PC-3 (cell line): ENCODE data around the gene SEMA5A. TPM values are rescaled to one million over a fixed set of nuclear protein-coding genes. Genes with fewer than 3 reads are reported as not detected.

Experiments
- ATAC-seq: fragments of 200-7000 bp; cut with Tn5 transposase; 2 replicates; pipeline ENCODE4 v1.9.1; 2020; ENCODE audit warnings: mild to moderate bottlenecking, moderate library complexity
- BruUV-seq: library from RNA; stranded (reverse); fragments of 400-500 nt; replicated peaks from 2 replicates; lab custom pipeline; 2021; lab: Mats Ljungman, UMichigan
- CTCF ChIA-PET: fragments of 300-600 bp; sonication (Branson Sonifier 250); formaldehyde crosslinking; loops from one replicate; lab custom pipeline; 2022; ENCODE audit warnings: antibody characterized with exemption; lab: Charles Lee
- POLR2A ChIA-PET: fragments of 300-600 bp; sonication (Branson Sonifier 250); formaldehyde crosslinking; loops from one replicate; lab custom pipeline; 2022; ENCODE audit warnings: antibody characterized with exemption; ENCODE audit not compliant: unreplicated experiment; lab: Charles Lee
- DNase-seq: peaks from one replicate; pipeline ENCODE4 v3.0.0-alpha.2; 2015
- H2AFZ ChIP-seq: fragments of 300-600 bp; sonication (generic); 2 replicates; pipeline ENCODE4 v1.6.0; 2016; ENCODE audit warnings: antibody characterized with exemption, low read length
- H3F3A ChIP-seq: fragments of 300-600 bp; sonication (generic); one replicate; pipeline ENCODE4 v1.6.0; 2017; ENCODE audit warnings: antibody characterized with exemption, low read length, control low read depth, mild to moderate bottlenecking; ENCODE audit not compliant: unreplicated experiment
- H3K27ac ChIP-seq: fragments of 300-600 bp; sonication (generic); 2 replicates; pipeline ENCODE4 v1.5.1; 2016; ENCODE audit warnings: mild to moderate bottlenecking, low read length
- H3K27me3 ChIP-seq: fragments of 300-600 bp; sonication (generic); 2 replicates; pipeline ENCODE4 v1.6.1; 2016; ENCODE audit warnings: low read length, mixed read lengths
- H3K36me3 ChIP-seq: fragments of 300-600 bp; sonication (generic); 2 replicates; pipeline ENCODE4 v1.6.1; 2016; ENCODE audit warnings: low read depth, mixed run types, low read length, mixed read lengths
- H3K4me1 ChIP-seq: fragments of 300-600 bp; sonication (generic); 2 replicates; pipeline ENCODE4 v1.5.1; 2016; ENCODE audit warnings: low read length; ENCODE audit not compliant: insufficient read depth
- H3K4me2 ChIP-seq: fragments of 300-600 bp; sonication (generic); 2 replicates; pipeline ENCODE4 v1.6.0; 2016; ENCODE audit warnings: low read length
- H3K4me3 ChIP-seq: fragments of 300-600 bp; sonication (generic); 2 replicates; pipeline ENCODE4 v1.5.1; 2016; ENCODE audit warnings: mild to moderate bottlenecking, low read length, mixed read lengths
- H3K79me2 ChIP-seq: fragments of 300-600 bp; sonication (generic); 2 replicates; pipeline ENCODE4 v1.6.1; 2017; ENCODE audit warnings: low read length, mixed read lengths
- H3K9ac ChIP-seq: fragments of 300-600 bp; sonication (generic); 2 replicates; pipeline ENCODE4 v1.6.0; 2016; ENCODE audit warnings: mild to moderate bottlenecking, low read length
- H3K9me2 ChIP-seq: fragments of 300-600 bp; sonication (generic); replicated peaks from 2 replicates; pipeline ENCODE4 v1.6.1; 2016; ENCODE audit warnings: mixed run types, low read length, mixed read lengths
- H3K9me3 ChIP-seq: fragments of 300-600 bp; sonication (generic); 2 replicates; pipeline ENCODE4 v1.6.1; 2016; ENCODE audit warnings: low read length, mixed read lengths
- H4K20me1 ChIP-seq: fragments of 300-600 bp; sonication (generic); 2 replicates; pipeline ENCODE4 v1.6.1; 2016; ENCODE audit warnings: low read length, mixed read lengths
- CTCF ChIP-seq: fragments of 300-600 bp; sonication (generic); conservative IDR thresholded peaks from 2 replicates; pipeline ENCODE4 v1.5.1; 2017; ENCODE audit warnings: antibody characterized with exemption, low read depth, mild to moderate bottlenecking, low read length
- EZH2 ChIP-seq: fragments of 300-600 bp; sonication (generic); IDR thresholded peaks from one replicate; pipeline ENCODE4 v1.6.1; 2017; ENCODE audit warnings: antibody characterized with exemption, mild to moderate bottlenecking, low read length; ENCODE audit not compliant: unreplicated experiment
- EZH2phosphoT487 ChIP-seq: fragments of 300-600 bp; sonication (generic); IDR thresholded peaks from 2 replicates; pipeline ENCODE4 v1.6.1; 2018; ENCODE audit warnings: mild to moderate bottlenecking, antibody characterized with exemption, low read length, borderline replicate concordance
- intact Hi-C: fragments of 100-400 bp; cut with micrococcal nuclease; formaldehyde crosslinking; loops from 2 replicates; pipeline ENCODE4 v1.9.0; 2023
- total RNA-seq: library from RNA; depleted of rRNA; stranded (reverse); fragments of >200 nt; gene quantifications from 2 replicates; pipeline ENCODE4 v1.2.3, GENCODE V29; 2014

Gene SEMA5A
- total RNA-seq, 1 experiment from 2014 or later, result 4.4 TPM

GRCh38 chr5:9409413-9409960 lies 136.4 kb downstream of the SEMA5A start:
- Histone ChIP-seq H3K27ac (no peak overlapping the region), H3K36me3 (no peaks in the 10 kb centered on the region), H3K9ac (no peak overlapping the region), H2AFZ (no peak overlapping the region), H3K27me3 (no peaks in the 10 kb centered on the region), H3K4me3 (no peak overlapping the region), H3K9me2 (no peaks in the 10 kb centered on the region), H3K9me3 (no peaks in the 10 kb centered on the region), H3K4me1 (no peaks in the 10 kb centered on the region), H3K4me2 (no peak overlapping the region), H3F3A (no peaks in the 10 kb centered on the region), H3K79me2 (no peaks in the 10 kb centered on the region), H4K20me1 (no peaks in the 10 kb centered on the region)
- no TSS peak for BruUV-seq
- DNase-seq (no peak), ATAC-seq (no peak)
- POLR2A ChIA-PET, result no interaction called here
- CTCF ChIA-PET, result no interaction called here
- TF ChIP-seq EZH2phosphoT487 (no peak), EZH2 (no peak), CTCF (no peak)
- intact Hi-C loops, result no loop called here

GRCh38 chr5:9408964-9409363 lies 136.9 kb downstream of the SEMA5A start:
- no peak for TF ChIP-seq EZH2
- no peaks in the 10 kb centered on the region for H3K27me3 ChIP-seq
- CTCF ChIA-PET, result no interaction called here
- H3F3A ChIP-seq, result no peaks in the 10 kb centered on the region
- no peak overlapping the region for H3K27ac ChIP-seq
- no peak overlapping the region for H2AFZ ChIP-seq
- no TSS peak for BruUV-seq
- DNase-seq (no peak), ATAC-seq (no peak)
- intact Hi-C loops, result no loop called here
- H3K9me2 ChIP-seq, result no peaks in the 10 kb centered on the region
- H3K4me3 ChIP-seq, result no peak overlapping the region
- no peak overlapping the region for H3K4me2 ChIP-seq
- no peaks in the 10 kb centered on the region for H3K4me1 ChIP-seq
- no peaks in the 10 kb centered on the region for H4K20me1 ChIP-seq
- POLR2A ChIA-PET, result no interaction called here
- H3K9me3 ChIP-seq, result no peaks in the 10 kb centered on the region
- no peaks in the 10 kb centered on the region for H3K36me3 ChIP-seq
- H3K9ac ChIP-seq, result no peak overlapping the region
- H3K79me2 ChIP-seq, result no peaks in the 10 kb centered on the region

- no peak for ATAC-seq
These were observed 140.6 kb downstream of the SEMA5A start for GRCh38 chr5:9405196-9405754.

More at GRCh38 chr5:9405196-9405754, 140.6 kb downstream of the SEMA5A start:
- Histone ChIP-seq H3K27me3 (no peaks in the 10 kb centered on the region), H4K20me1 (no peaks in the 10 kb centered on the region), H3K4me3 (no peak overlapping the region), H3K4me2 (no peak overlapping the region), H3K9me2 (no peaks in the 10 kb centered on the region; the same call in 1 of the 2 replicates), H3K4me1 (no peaks in the 10 kb centered on the region), H3K79me2 (no peaks in the 10 kb centered on the region), H3K9ac (no peak overlapping the region), H3K27ac (no peak overlapping the region), H3K36me3 (no peaks in the 10 kb centered on the region), H3K9me3 (no peaks in the 10 kb centered on the region), H2AFZ (no peak overlapping the region), H3F3A (no peaks in the 10 kb centered on the region)
- ChIA-PET POLR2A (no interaction called here), CTCF (no interaction called here)
- intact Hi-C loops, result no loop called here
- TF ChIP-seq CTCF, result no peak
- no peak for TF ChIP-seq EZH2
- no peak for TF ChIP-seq EZH2phosphoT487
- no peak for DNase-seq
- BruUV-seq, result no TSS peak
